ENCODE measurements around the gene KCNA10.
"Not testable (repeated sequence)": the region's sequence is repeated elsewhere in the genome, so short reads cannot be mapped to it uniquely, and the experiment has no call there.

The KCNA10 gene

DNA sequence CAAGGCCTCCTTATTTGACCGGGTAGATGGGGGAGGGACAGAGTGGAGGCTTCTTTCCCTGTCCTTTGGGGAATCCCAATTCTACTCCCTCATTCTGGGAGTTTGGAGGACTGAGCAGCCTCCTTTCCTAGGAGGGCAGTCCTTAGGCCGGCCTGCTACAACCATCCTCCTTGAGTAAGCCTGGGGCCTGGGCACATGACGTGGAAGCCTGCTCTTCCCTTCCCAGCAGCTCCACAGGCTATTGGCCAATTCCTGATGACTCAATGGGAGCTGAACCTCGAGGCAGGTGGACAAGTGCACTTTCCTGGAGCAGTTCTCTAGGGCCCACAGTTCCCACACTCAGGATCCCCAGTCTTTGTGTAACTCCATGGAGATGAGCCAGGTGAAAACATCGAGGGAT, 3.1 kb downstream of the KCNA10 start:
- Histone ChIP-seq H3K4me3 (ENCODE audit: low read length) (no peak overlapping the region), H3K27ac (ENCODE audit: low read length) (no peak overlapping the region), H3K36me3 (ENCODE audit: control insufficient read depth, insufficient read depth, low read length) (no peaks in the 10 kb centered on the region), H3K9me3 (ENCODE audit: control insufficient read depth, insufficient read depth, low read length) (no peaks in the 10 kb centered on the region), H3K4me1 (ENCODE audit: control insufficient read depth, insufficient read depth, low read length) (peaks cover 3% of the 10 kb centered on the region; the same call in 1 of the 2 replicates), H3K27me3 (ENCODE audit: control insufficient read depth, insufficient read depth, low read length) (no peaks in the 10 kb centered on the region)
- DNase-seq (ENCODE audit: low read depth, low spot score): no peak
- no CpG with 5 or more reads among the region's 5 CpGs for WGBS (ENCODE audit: insufficient coverage, insufficient read length)

DNA sequence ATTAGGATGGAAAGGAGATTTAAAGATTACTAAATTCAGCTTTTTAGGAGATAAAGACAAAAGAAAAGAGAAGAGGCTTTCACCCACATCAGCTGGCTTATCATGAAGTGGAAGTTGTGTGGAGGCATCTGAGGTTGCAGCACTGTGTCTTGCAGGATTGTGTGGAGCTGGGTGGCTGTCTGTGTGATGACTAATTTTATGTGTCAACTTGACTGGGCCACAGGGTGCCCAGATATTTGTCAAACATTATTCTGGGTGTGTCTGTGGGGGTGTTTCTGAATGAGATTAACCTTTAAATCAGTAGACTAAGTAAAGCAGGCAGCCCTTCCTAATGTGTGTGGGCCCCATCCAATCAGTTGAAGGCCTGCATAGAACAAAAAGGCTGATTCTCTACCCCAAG, 3.9 kb downstream of the KCNA10 start:
- H3K36me3 ChIP-seq (ENCODE audit: control insufficient read depth, insufficient read depth, low read length): no peaks in the 10 kb centered on the region
- H3K4me1 ChIP-seq (ENCODE audit: control insufficient read depth, insufficient read depth, low read length): peaks cover 3% of the 10 kb centered on the region; the same call in 1 of the 2 replicates
- no peaks in the 10 kb centered on the region for H3K9me3 ChIP-seq (ENCODE audit: control insufficient read depth, insufficient read depth, low read length)
- no peak overlapping the region for H3K4me3 ChIP-seq (ENCODE audit: low read length)
- DNase-seq (ENCODE audit: low read depth, low spot score): no peak
- H3K27me3 ChIP-seq (ENCODE audit: control insufficient read depth, insufficient read depth, low read length): no peaks in the 10 kb centered on the region
- no peak overlapping the region for H3K27ac ChIP-seq (ENCODE audit: low read length)

- no peaks in the 10 kb centered on the region for H3K27me3 ChIP-seq (ENCODE audit: control insufficient read depth, insufficient read depth, low read length)
- H3K4me1 ChIP-seq (ENCODE audit: control insufficient read depth, insufficient read depth, low read length): peaks cover 3% of the 10 kb centered on the region; the same call in 1 of the 2 replicates
- WGBS (ENCODE audit: insufficient coverage, insufficient read length): no CpG with 5 or more reads among the region's 8 CpGs
- no peaks in the 10 kb centered on the region for H3K9me3 ChIP-seq (ENCODE audit: control insufficient read depth, insufficient read depth, low read length)
- H3K36me3 ChIP-seq (ENCODE audit: control insufficient read depth, insufficient read depth, low read length): no peaks in the 10 kb centered on the region
- no peak overlapping the region for H3K4me3 ChIP-seq (ENCODE audit: low read length)
- no peak for DNase-seq (ENCODE audit: low read depth, low spot score)
- H3K27ac ChIP-seq (ENCODE audit: low read length): no peak overlapping the region
These were observed 5.5 kb downstream of the KCNA10 start for GRCh38 chr1:110513511-110513910.

DNA sequence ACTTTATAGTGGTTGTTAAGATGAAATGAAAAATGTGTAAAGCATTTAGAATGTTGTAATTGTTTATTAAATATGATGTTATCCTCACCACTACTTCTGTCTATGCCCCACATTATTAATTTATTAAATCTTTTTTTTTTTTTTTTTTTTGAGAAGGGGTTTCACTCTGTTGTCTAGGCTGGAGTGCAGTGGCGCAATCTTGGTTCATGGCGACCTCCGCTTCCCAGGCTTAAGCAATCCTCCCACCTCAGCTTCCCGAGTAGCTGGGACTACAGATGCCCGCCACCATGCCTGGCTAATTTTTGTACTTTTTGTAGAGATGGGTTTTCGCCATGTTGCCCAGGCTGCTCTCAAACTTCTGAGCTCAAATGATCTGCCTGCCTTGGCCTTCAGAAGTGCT, 7.5 kb downstream of the KCNA10 start:
- peaks cover 6% of the 10 kb centered on the region for H3K4me1 ChIP-seq (ENCODE audit: control insufficient read depth, insufficient read depth, low read length)
- H3K36me3 ChIP-seq (ENCODE audit: control insufficient read depth, insufficient read depth, low read length): no peaks in the 10 kb centered on the region
- no peaks in the 10 kb centered on the region for H3K9me3 ChIP-seq (ENCODE audit: control insufficient read depth, insufficient read depth, low read length)
- no peak overlapping the region for H3K4me3 ChIP-seq (ENCODE audit: low read length)
- no peak overlapping the region for H3K27ac ChIP-seq (ENCODE audit: low read length)
- WGBS (ENCODE audit: insufficient coverage, insufficient read length): no CpG with 5 or more reads among the region's 6 CpGs
- H3K27me3 ChIP-seq (ENCODE audit: control insufficient read depth, insufficient read depth, low read length): no peaks in the 10 kb centered on the region
- DNase-seq (ENCODE audit: low read depth, low spot score): no peak

GRCh38 chr1:110510921-110511320, 8.1 kb downstream of the KCNA10 start:
- not testable (repeated sequence) for H3K4me3 ChIP-seq (ENCODE audit: low read length); H3K9me3 ChIP-seq (ENCODE audit: control insufficient read depth, insufficient read depth, low read length); DNase-seq (ENCODE audit: low read depth, low spot score); H3K4me1 ChIP-seq (ENCODE audit: control insufficient read depth, insufficient read depth, low read length); H3K27ac ChIP-seq (ENCODE audit: low read length); H3K36me3 ChIP-seq (ENCODE audit: control insufficient read depth, insufficient read depth, low read length); H3K27me3 ChIP-seq (ENCODE audit: control insufficient read depth, insufficient read depth, low read length)
- WGBS (ENCODE audit: insufficient coverage, insufficient read length): no CpG with 5 or more reads among the region's 5 CpGs

DNA sequence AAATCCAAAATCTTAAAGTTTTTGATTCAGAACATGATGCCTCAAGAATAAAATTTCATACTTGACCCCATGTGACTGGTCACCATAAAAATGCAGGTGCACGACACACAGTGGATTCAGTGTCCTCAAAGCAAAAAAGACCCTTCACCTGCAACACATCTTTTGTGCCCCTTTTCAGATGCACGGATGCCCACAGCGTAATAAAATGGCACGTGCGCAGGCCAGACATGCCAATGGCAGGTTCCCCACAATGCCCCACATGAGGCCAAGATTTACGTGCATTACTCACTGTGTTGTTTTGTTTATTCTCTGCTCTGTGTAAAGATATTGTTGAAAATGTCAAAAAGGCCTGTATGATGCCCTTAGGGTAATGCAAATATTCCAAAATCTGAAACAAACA, 9.3 kb downstream of the KCNA10 start:
- no CpG with 5 or more reads among the region's 6 CpGs for WGBS (ENCODE audit: insufficient coverage, insufficient read length)
- Histone ChIP-seq H3K27me3 (ENCODE audit: control insufficient read depth, insufficient read depth, low read length) (no peaks in the 10 kb centered on the region), H3K4me1 (ENCODE audit: control insufficient read depth, insufficient read depth, low read length) (peaks cover 3% of the 10 kb centered on the region; the same call in 1 of the 2 replicates), H3K36me3 (ENCODE audit: control insufficient read depth, insufficient read depth, low read length) (no peaks in the 10 kb centered on the region), H3K4me3 (ENCODE audit: low read length) (no peak overlapping the region), H3K9me3 (ENCODE audit: control insufficient read depth, insufficient read depth, low read length) (no peaks in the 10 kb centered on the region), H3K27ac (ENCODE audit: low read length) (no peak overlapping the region)
- no peak for DNase-seq (ENCODE audit: low read depth, low spot score)

- Histone ChIP-seq H3K4me3 (ENCODE audit: low read length) (no peak overlapping the region), H3K27ac (ENCODE audit: low read length) (no peak overlapping the region), H3K27me3 (ENCODE audit: control insufficient read depth, insufficient read depth, low read length) (no peaks in the 10 kb centered on the region), H3K9me3 (ENCODE audit: control insufficient read depth, insufficient read depth, low read length) (no peaks in the 10 kb centered on the region), H3K36me3 (ENCODE audit: control insufficient read depth, insufficient read depth, low read length) (no peaks in the 10 kb centered on the region), H3K4me1 (ENCODE audit: control insufficient read depth, insufficient read depth, low read length) (peaks cover 3% of the 10 kb centered on the region; the same call in 1 of the 2 replicates)
- no peak for DNase-seq (ENCODE audit: low read depth, low spot score)
- WGBS (ENCODE audit: insufficient coverage, insufficient read length): no CpG with 5 or more reads among the region's 14 CpGs
These were observed 10.7 kb downstream of the KCNA10 start for GRCh38 chr1:110508028-110508940.

DNA sequence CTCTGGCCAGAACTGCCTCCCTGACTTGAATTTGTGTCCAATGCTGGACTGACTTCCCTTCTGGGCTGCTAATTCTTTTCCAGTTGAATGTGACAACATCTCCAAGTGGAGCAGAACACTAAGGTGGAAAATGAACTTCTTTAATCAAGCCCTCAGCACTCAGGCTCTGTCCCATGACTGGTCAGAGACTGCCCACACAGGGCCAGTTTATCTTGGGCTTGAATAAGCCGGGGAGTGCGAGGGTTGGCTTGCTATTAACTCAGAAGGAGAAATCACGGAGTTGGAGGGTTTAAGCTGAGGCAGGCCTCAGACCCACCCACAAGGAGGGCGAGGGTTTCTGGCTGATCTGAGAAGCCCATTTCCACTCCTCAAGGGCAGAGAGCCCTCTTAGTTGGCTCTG, 12.4 kb downstream of the KCNA10 start:
- H3K4me1 ChIP-seq (ENCODE audit: control insufficient read depth, insufficient read depth, low read length): peaks cover 3% of the 10 kb centered on the region; the same call in 1 of the 2 replicates
- H3K36me3 ChIP-seq (ENCODE audit: control insufficient read depth, insufficient read depth, low read length): no peaks in the 10 kb centered on the region
- DNase-seq (ENCODE audit: low read depth, low spot score): no peak
- WGBS (ENCODE audit: insufficient coverage, insufficient read length): no CpG with 5 or more reads among the region's 4 CpGs
- no peaks in the 10 kb centered on the region for H3K27me3 ChIP-seq (ENCODE audit: control insufficient read depth, insufficient read depth, low read length)
- H3K9me3 ChIP-seq (ENCODE audit: control insufficient read depth, insufficient read depth, low read length): no peaks in the 10 kb centered on the region
- H3K4me3 ChIP-seq (ENCODE audit: low read length): no peak overlapping the region
- no peak overlapping the region for H3K27ac ChIP-seq (ENCODE audit: low read length)

- H3K27me3 ChIP-seq (ENCODE audit: control insufficient read depth, insufficient read depth, low read length): no peaks in the 10 kb centered on the region
- WGBS (ENCODE audit: insufficient coverage, insufficient read length): no CpG with 5 or more reads among the region's 3 CpGs
- H3K4me1 ChIP-seq (ENCODE audit: control insufficient read depth, insufficient read depth, low read length): peaks cover 3% of the 10 kb centered on the region; the same call in 1 of the 2 replicates
- H3K36me3 ChIP-seq (ENCODE audit: control insufficient read depth, insufficient read depth, low read length): no peaks in the 10 kb centered on the region
- no peak for DNase-seq (ENCODE audit: low read depth, low spot score)
- no peak overlapping the region for H3K27ac ChIP-seq (ENCODE audit: low read length)
- H3K4me3 ChIP-seq (ENCODE audit: low read length): no peak overlapping the region
- no peaks in the 10 kb centered on the region for H3K9me3 ChIP-seq (ENCODE audit: control insufficient read depth, insufficient read depth, low read length)
These were observed 13.4 kb downstream of the KCNA10 start for GRCh38 chr1:110505596-110505995.

GRCh38 chr1:110504226-110504625, 14.7 kb downstream of the KCNA10 start:
- Histone ChIP-seq H3K4me1 (ENCODE audit: control insufficient read depth, insufficient read depth, low read length) (peaks cover 3% of the 10 kb centered on the region; the same call in 1 of the 2 replicates), H3K36me3 (ENCODE audit: control insufficient read depth, insufficient read depth, low read length) (no peaks in the 10 kb centered on the region), H3K27ac (ENCODE audit: low read length) (no peak overlapping the region), H3K9me3 (ENCODE audit: control insufficient read depth, insufficient read depth, low read length) (no peaks in the 10 kb centered on the region), H3K27me3 (ENCODE audit: control insufficient read depth, insufficient read depth, low read length) (no peaks in the 10 kb centered on the region), H3K4me3 (ENCODE audit: low read length) (no peak overlapping the region)
- DNase-seq (ENCODE audit: low read depth, low spot score): no peak
- WGBS (ENCODE audit: insufficient coverage, insufficient read length): no CpG with 5 or more reads among the region's 7 CpGs

- H3K4me1 ChIP-seq (ENCODE audit: control insufficient read depth, insufficient read depth, low read length): peaks cover 3% of the 10 kb centered on the region; the same call in 1 of the 2 replicates
- WGBS (ENCODE audit: insufficient coverage, insufficient read length): no CpG with 5 or more reads among the region's 5 CpGs
- no peaks in the 10 kb centered on the region for H3K27me3 ChIP-seq (ENCODE audit: control insufficient read depth, insufficient read depth, low read length)
- DNase-seq (ENCODE audit: low read depth, low spot score): no peak
- H3K4me3 ChIP-seq (ENCODE audit: low read length): no peak overlapping the region
- H3K9me3 ChIP-seq (ENCODE audit: control insufficient read depth, insufficient read depth, low read length): no peaks in the 10 kb centered on the region
- H3K27ac ChIP-seq (ENCODE audit: low read length): no peak overlapping the region
- no peaks in the 10 kb centered on the region for H3K36me3 ChIP-seq (ENCODE audit: control insufficient read depth, insufficient read depth, low read length)
These were observed 15.5 kb downstream of the KCNA10 start for GRCh38 chr1:110503471-110503870.

Data from iPS DF 6.9 (cell line).